Activated naive CD8-positive, alpha-beta T cell (primary cell): ENCODE results near the gene PCNT.

Experiments used
- H3K27ac Mint-ChIP-seq: one replicate; pipeline ENCODE4 v1.8.0; 2021; ENCODE audit warnings: mixed read lengths
- H3K27me3 Mint-ChIP-seq: one replicate; pipeline ENCODE4 v1.8.0; 2021; ENCODE audit warnings: mixed read lengths
- H3K36me3 Mint-ChIP-seq: one replicate; pipeline ENCODE4 v1.8.0; 2021; ENCODE audit warnings: mixed read lengths
- H3K4me1 Mint-ChIP-seq: one replicate; pipeline ENCODE4 v1.8.0; 2021; ENCODE audit warnings: low read depth, mixed read lengths
- H3K4me3 Mint-ChIP-seq: one replicate; pipeline ENCODE4 v1.8.0; 2021; ENCODE audit warnings: mild to moderate bottlenecking, mixed read lengths
- H3K9me3 Mint-ChIP-seq: one replicate; pipeline ENCODE4 v1.8.0; 2021; ENCODE audit warnings: low read depth, mixed read lengths

The PCNT gene

GRCh38 chr21:46404306-46404705 is 80.3 kb downstream of the PCNT start:
- H3K36me3 Mint-ChIP-seq = peaks cover 9% of the 10 kb centered on the region
- H3K9me3 Mint-ChIP-seq = no peaks in the 10 kb centered on the region

DNA sequence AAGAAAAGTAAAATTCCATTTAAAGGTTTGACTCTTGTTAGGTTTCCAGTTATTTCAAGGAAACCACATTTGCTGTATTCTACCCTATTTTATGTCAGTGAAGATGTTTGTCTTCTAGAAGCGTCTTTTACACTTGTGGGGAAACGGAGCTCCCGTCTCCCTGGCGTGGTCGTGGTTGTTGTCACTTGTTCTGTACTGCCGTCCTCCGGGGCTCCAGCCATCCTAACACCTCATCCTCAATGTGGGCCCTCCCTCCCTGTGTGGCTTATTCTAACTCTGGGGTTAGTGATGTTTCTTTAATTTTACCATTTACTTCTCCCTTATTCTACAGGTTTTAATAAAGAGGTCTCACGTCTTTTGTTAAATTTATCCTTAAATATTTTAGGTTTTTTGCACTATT is 82.0 kb downstream of the PCNT start:
- Mint-ChIP-seq H3K4me1 (peaks cover 2% of the 10 kb centered on the region), H3K36me3 (peaks cover 3% of the 10 kb centered on the region), H3K27ac (no peak overlapping the region), H3K27me3 (no peaks in the 10 kb centered on the region), H3K9me3 (no peaks in the 10 kb centered on the region), H3K4me3 (no peak overlapping the region)

More at GRCh38 chr21:46404306-46404705, 80.3 kb downstream of the PCNT start:
- H3K4me1 Mint-ChIP-seq = peaks cover 2% of the 10 kb centered on the region
- no peak overlapping the region for H3K4me3 Mint-ChIP-seq
- no peaks in the 10 kb centered on the region for H3K27me3 Mint-ChIP-seq
- no peak overlapping the region for H3K27ac Mint-ChIP-seq

DNA sequence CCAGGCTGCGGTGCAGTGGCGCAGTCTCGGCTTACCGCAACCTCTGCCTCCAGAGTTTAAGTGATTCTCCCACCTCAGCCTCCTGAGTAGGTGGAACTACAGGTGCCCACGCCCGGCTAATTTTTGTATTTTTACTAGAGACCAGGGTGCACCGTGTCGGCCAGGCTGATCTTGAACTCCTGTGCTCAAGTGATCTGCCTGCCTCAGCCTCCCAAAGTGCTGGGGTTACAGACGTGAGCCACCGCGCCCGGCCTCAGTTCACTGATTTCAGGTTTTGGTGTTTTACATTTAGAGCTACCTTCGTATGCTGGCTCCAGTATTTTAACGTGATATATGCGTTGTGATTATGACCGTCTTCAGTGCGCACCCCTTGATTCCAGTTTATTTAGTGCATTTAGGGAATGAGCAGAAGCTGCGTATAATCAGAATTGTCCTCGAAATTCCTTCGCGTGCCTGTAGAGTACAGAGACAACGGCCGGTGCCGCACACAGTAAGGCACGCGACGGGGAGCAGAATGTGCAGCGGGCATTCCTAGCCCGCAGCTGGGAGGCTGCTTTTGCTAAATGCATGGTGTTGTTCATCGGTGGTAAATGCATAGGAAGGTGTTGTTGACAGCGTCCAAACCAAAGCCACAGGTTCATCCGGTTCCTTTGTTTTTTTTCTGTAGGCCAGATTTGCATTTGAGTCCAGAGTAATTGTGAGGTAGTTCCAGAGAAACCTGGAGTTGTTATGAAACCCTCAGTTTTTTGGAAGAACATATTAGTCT is 85.9 kb downstream of the PCNT start:
- H3K27me3 Mint-ChIP-seq = no peaks in the 10 kb centered on the region
- no peaks in the 10 kb centered on the region for H3K36me3 Mint-ChIP-seq
- H3K27ac Mint-ChIP-seq = no peak overlapping the region
- no peaks in the 10 kb centered on the region for H3K9me3 Mint-ChIP-seq
- H3K4me3 Mint-ChIP-seq = no peak overlapping the region
- H3K4me1 Mint-ChIP-seq = peaks cover 2% of the 10 kb centered on the region

GRCh38 chr21:46410516-46410915 is 86.6 kb downstream of the PCNT start:
- H3K27me3 Mint-ChIP-seq = no peaks in the 10 kb centered on the region
- H3K4me3 Mint-ChIP-seq = no peak overlapping the region
- H3K27ac Mint-ChIP-seq = no peak overlapping the region
- H3K9me3 Mint-ChIP-seq = no peaks in the 10 kb centered on the region
- peaks cover 2% of the 10 kb centered on the region for H3K4me1 Mint-ChIP-seq
- H3K36me3 Mint-ChIP-seq = no peaks in the 10 kb centered on the region

DNA sequence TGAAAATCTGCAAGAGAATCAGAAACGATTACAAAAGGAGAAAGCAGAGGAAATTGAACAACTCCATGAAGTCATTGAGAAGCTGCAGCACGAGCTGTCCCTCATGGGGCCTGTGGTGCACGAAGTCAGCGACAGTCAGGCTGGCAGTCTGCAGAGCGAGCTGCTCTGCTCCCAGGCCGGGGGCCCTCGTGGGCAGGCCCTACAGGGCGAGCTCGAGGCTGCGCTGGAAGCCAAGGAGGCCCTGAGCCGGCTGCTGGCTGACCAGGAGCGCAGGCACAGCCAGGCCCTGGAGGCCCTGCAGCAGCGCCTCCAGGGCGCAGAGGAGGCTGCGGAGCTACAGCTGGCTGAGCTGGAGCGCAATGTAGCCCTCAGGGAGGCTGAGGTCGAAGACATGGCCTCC is 87.3 kb downstream of the PCNT start:
- H3K4me3 Mint-ChIP-seq = no peak overlapping the region
- no peaks in the 10 kb centered on the region for H3K27me3 Mint-ChIP-seq
- no peak overlapping the region for H3K27ac Mint-ChIP-seq
- peaks cover 2% of the 10 kb centered on the region for H3K4me1 Mint-ChIP-seq
- H3K9me3 Mint-ChIP-seq = no peaks in the 10 kb centered on the region
- H3K36me3 Mint-ChIP-seq = no peaks in the 10 kb centered on the region

- Mint-ChIP-seq H3K27ac (no peak overlapping the region), H3K27me3 (no peaks in the 10 kb centered on the region), H3K4me3 (no peak overlapping the region), H3K36me3 (no peaks in the 10 kb centered on the region), H3K4me1 (peaks cover 2% of the 10 kb centered on the region), H3K9me3 (no peaks in the 10 kb centered on the region)
Observed at GRCh38 chr21:46411691-46412090, 87.7 kb downstream of the PCNT start.

DNA sequence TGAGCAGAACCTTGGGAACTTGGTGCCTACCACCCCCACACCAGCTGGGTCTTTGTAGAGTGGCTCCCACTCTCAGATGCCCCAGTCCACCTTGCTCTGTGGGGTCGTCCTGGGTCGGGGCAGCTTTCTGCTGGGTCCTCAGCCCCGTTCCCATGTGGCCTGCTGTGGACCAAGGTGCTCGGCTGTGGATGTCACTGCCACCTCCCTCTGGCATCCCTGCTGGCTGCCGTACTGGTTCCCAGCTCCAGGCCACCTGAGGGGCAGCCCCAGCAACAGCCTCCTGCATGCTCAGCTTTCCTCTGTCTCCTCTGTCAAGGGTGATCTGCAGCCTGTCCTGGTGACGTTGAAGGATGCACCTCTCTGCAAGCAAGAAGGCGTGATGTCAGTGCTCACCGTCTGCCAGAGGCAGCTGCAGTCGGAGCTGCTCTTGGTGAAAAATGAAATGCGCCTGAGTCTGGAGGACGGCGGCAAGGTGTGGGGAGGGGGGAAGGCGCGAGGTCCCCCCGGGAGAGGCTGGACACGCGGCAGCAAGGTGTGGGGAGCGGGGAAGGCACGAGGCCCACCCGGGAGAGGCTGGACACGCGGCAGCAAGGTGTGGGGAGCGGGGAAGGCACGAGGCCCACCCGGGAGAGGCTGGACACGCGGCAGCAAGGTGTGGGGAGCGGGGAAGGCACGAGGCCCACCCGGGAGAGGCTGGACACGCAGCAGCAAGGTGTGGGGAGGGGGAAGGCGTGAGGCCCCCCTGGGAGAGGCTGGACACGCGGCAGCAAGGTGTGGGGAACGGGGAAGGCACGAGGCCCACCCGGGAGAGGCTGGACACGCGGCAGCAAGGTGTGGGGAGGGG is 88.8 kb downstream of the PCNT start:
- H3K27ac Mint-ChIP-seq = no peak overlapping the region
- H3K9me3 Mint-ChIP-seq = no peaks in the 10 kb centered on the region
- no peak overlapping the region for H3K4me3 Mint-ChIP-seq
- H3K36me3 Mint-ChIP-seq = no peaks in the 10 kb centered on the region
- H3K4me1 Mint-ChIP-seq = no peaks in the 10 kb centered on the region
- no peaks in the 10 kb centered on the region for H3K27me3 Mint-ChIP-seq

- Mint-ChIP-seq H3K4me3 (no peak overlapping the region), H3K4me1 (no peaks in the 10 kb centered on the region), H3K27ac (no peak overlapping the region), H3K27me3 (no peaks in the 10 kb centered on the region), H3K36me3 (peaks cover 3% of the 10 kb centered on the region), H3K9me3 (no peaks in the 10 kb centered on the region)
Observed at GRCh38 chr21:46413365-46413696, 89.4 kb downstream of the PCNT start.

GRCh38 chr21:46414965-46415275 is 91.0 kb downstream of the PCNT start:
- Mint-ChIP-seq H3K4me3 (no peak overlapping the region), H3K27me3 (no peaks in the 10 kb centered on the region), H3K36me3 (peaks cover 3% of the 10 kb centered on the region), H3K9me3 (no peaks in the 10 kb centered on the region), H3K27ac (no peak overlapping the region), H3K4me1 (no peaks in the 10 kb centered on the region)

DNA sequence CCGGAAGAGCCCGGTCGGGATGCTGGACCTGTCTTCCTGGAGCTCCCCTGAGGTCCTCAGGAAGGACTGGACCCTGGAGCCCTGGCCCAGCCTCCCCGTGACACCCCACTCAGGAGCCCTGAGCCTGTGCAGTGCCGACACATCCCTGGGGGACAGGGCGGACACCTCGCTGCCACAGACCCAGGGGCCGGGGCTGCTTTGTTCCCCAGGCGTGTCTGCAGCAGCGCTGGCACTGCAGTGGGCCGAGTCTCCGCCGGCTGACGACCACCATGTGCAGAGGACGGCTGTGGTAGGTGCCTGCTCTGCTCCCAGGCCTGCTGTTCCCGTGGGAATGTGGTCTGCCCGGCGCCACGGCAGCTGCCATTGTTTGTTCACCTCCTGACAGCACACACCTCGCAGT is 92.6 kb downstream of the PCNT start:
- Mint-ChIP-seq H3K36me3 (peaks cover 4% of the 10 kb centered on the region), H3K9me3 (no peaks in the 10 kb centered on the region), H3K27ac (no peak overlapping the region), H3K4me1 (peaks cover 1% of the 10 kb centered on the region), H3K27me3 (no peaks in the 10 kb centered on the region), H3K4me3 (no peak overlapping the region)

DNA sequence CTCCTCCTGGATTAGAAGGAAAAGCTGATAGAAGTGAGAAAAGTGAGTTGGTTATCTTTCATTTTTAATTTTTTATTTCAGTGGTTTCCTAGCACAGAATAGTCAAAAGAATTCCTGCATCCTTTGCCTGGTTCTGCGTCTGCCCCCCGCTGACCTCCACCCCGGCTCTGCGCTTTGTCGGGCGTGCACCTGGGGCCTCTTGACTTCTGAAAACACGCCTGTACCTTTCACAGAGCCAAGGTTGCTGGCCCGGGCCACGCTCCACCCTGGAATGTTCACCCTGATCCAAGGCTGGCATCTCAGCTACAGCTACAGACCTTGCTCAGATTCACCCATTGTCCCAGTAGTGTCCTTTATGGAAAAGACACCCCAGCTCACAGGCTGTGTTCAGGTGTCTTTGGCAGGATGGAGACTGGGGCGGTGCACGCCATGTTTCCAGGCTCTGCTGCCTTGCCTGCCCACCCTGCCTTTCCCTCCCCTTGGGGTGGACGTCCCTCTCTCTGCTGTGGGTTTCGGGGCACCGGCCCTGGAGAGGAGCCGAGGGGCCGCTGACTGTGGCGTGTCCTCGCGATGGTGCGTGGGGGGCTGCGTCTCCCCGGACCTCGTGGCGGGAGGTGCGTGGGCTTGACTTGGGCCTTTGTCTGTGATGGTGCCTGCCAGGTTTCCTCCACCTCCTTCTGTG is 94.5 kb downstream of the PCNT start:
- Mint-ChIP-seq H3K27ac (no peak overlapping the region), H3K4me3 (no peak overlapping the region), H3K27me3 (no peaks in the 10 kb centered on the region), H3K4me1 (peaks cover 7% of the 10 kb centered on the region), H3K9me3 (no peaks in the 10 kb centered on the region), H3K36me3 (peaks cover 4% of the 10 kb centered on the region)

DNA sequence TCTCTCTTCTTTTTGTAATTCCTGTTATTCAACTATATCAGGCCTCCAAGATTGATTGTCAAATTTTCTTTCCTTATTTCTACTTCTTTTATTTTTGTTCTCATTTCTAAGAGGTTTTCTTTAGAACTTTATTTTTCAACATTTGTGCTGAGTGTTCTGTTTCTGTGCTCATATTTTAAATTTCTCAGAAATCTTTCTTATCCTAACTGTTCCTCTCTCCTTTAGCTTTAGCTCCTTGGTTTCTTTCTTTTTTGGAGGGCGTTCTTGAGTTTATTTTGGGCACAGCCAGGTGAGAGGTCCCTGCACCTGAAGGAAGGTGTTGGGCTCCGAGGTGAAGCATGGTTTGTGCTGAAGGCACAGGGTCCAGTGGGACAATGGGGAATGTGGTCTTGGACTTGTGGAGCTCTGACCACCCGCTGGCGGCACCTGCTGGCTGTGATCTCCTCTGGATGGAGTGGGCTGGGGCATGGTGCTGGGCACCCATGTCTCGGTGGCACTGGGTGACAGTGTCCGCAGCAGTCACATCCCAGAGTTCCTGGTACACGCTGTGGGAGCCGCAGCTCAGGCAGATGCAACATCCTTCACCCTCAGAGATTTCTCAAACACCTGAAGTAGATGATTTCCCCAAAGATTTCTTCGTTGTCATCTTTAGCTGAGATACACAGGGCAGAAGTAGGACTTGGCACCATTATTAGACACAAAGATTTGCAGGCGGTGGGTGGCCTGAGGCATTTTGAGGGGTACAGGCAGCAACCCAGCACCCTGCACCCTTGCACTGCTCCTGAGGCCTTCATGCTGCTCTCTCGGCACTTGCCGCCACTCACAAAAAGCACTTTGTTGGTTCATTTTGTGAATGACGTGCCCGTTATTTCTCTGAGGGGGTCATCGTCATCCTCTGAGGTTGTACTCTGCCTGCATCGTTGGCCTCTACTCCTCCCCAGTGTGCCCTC is 96.6 kb downstream of the PCNT start:
- H3K9me3 Mint-ChIP-seq = no peaks in the 10 kb centered on the region
- peaks cover 4% of the 10 kb centered on the region for H3K36me3 Mint-ChIP-seq
- H3K4me3 Mint-ChIP-seq = no peak overlapping the region
- H3K4me1 Mint-ChIP-seq = peaks cover 25% of the 10 kb centered on the region
- no peak overlapping the region for H3K27ac Mint-ChIP-seq
- H3K27me3 Mint-ChIP-seq = no peaks in the 10 kb centered on the region

GRCh38 chr21:46421191-46421750 is 97.3 kb downstream of the PCNT start:
- H3K27me3 Mint-ChIP-seq = no peaks in the 10 kb centered on the region
- peaks cover 27% of the 10 kb centered on the region for H3K4me1 Mint-ChIP-seq
- peaks cover 4% of the 10 kb centered on the region for H3K36me3 Mint-ChIP-seq
- no peaks in the 10 kb centered on the region for H3K9me3 Mint-ChIP-seq
- no peak overlapping the region for H3K4me3 Mint-ChIP-seq
- no peak overlapping the region for H3K27ac Mint-ChIP-seq

DNA sequence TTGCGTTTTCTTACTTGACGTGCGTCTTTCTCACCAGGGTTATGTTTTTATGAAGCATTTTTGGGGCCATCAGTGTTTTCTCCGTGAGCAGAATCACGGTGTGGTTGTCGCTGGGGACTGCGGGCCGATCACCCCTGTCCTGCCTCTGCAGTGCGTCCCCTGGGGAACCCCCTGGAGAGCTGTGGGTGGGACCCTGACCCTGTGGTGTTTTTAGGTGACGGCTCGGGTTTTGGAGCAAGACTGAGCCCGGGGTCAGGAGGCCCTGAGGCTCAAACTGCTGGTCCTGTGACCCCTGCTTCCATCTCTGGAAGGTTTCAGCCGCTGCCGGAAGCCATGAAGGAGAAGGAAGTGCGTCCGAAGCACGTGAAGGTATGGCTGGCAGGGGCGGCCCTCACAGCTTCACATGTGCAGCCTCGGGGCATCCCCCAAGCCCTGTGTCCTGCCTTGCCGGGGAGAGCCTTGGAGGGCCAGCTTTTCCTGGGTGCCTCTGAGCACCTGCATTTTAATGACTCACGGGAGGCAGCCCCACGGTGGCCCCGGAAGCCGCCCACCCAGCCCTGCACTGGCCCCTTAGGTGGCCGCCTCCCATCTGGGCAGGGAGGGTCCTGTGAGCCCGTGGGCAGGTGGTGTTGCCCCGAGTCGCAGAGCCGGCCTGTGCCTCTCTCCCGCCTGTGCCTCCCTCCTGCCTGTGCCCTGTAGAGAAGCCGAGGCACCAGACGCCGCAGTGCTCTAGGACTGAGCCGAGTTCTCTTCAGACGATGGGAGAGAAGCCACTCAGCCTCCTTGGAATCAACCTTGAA is 98.0 kb downstream of the PCNT start:
- Mint-ChIP-seq H3K27me3 (no peaks in the 10 kb centered on the region), H3K36me3 (peaks cover 4% of the 10 kb centered on the region), H3K27ac (no peak overlapping the region), H3K9me3 (no peaks in the 10 kb centered on the region), H3K4me3 (no peak overlapping the region), H3K4me1 (peaks cover 29% of the 10 kb centered on the region)
